Mononuclear cell (primary cell): ENCODE results near the gene AP1S3. TPM values are rescaled to one million over a fixed set of nuclear protein-coding genes. Genes with fewer than 3 reads are reported as not detected.
"Not testable (repeated sequence)": the region's sequence is repeated elsewhere in the genome, so short reads cannot be mapped to it uniquely, and the experiment has no call there.

ENCODE experiments used
- H3K27me3 ChIP-seq: 2 replicates; pipeline ENCODE4 v1.6.0; 2011; ENCODE audit warnings: low read length, control low read depth; ENCODE audit not compliant: insufficient read depth
- H3K4me1 ChIP-seq: 2 replicates; pipeline ENCODE4 v1.5.1; 2011; ENCODE audit warnings: mild to moderate bottlenecking, low read length, control low read depth; ENCODE audit not compliant: insufficient read depth
- H3K4me3 ChIP-seq: 2 replicates; pipeline ENCODE4 v1.5.1; 2011; ENCODE audit warnings: mild to moderate bottlenecking, low read length, moderate library complexity
- H3K9me3 ChIP-seq: 2 replicates; pipeline ENCODE4 v1.5.1; 2011; ENCODE audit warnings: low read depth, mild to moderate bottlenecking, control low read depth, low read length
- total RNA-seq: library from RNA; depleted of rRNA; stranded (reverse); fragments of >200 nt; gene quantifications from one replicate; pipeline ENCODE4 v1.2.3, GENCODE V29; 2012

Gene AP1S3
- total RNA-seq, 1 donor, result 5.4 TPM

DNA sequence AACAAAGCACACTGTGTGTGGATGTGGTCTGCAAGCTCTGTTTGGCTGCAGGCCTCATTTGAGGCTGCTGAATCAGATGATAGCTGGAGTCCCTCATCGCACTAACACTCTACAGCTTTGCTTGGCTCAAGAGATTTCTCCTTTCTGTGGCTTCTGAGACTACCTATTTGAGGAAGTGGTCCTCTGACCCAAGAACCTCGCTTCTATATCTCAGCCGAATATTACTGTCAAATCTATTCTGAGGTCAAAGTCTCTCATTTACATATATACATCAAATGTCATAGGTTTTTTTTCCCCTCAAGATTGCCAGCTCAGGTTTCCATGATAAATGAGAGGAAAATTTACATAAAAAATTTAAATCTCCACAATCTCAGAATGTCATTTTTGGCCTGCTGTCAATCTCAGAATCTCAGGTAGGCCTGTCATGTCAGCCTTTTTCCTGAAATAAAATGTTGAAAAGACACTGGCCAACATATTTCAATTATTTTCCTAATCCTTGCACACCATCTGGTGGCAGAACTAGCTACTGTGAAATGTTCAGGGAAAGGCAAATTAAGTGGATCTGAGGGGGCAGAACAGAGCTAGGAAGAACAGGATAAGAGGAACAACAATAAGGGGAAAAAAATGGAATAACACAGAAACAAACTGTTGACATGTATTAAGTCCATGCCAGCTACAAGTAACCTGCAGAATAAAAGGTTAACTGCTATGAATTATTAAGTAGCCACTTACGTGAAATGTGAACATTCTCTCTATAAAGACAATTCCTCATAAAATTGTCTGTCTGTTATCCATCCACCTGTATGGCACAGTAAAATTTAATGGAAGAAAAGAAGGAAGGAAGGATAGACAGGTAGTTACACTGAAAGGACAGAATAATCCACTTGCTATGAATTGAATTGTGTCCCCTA is 39.3 kb downstream of the AP1S3 start:
- H3K4me1 ChIP-seq, result no peaks in the 10 kb centered on the region
- no peak overlapping the region for H3K4me3 ChIP-seq
- no peaks in the 10 kb centered on the region for H3K9me3 ChIP-seq
- no peaks in the 10 kb centered on the region for H3K27me3 ChIP-seq

DNA sequence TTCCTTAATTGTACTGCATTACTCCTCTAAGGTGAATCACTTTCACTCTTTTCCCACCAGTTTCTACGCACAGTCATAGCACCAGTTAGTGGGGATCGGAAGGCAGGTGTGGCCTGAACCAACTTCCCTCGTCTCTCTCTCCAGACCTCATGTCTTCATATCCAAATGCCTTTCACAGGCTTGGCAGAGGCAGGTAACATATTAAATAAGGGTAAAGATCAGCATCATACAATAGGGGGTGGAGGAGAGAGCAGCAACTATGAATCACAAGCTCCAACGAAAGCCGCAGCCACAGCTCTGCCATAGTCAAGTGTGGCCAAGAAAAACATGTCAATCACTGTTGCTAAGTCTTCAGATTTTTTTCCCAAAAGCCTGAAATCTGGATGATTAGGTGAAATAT is 40.3 kb downstream of the AP1S3 start:
- Histone ChIP-seq H3K4me3 (no peak overlapping the region), H3K27me3 (no peaks in the 10 kb centered on the region), H3K4me1 (no peaks in the 10 kb centered on the region), H3K9me3 (no peaks in the 10 kb centered on the region)

DNA sequence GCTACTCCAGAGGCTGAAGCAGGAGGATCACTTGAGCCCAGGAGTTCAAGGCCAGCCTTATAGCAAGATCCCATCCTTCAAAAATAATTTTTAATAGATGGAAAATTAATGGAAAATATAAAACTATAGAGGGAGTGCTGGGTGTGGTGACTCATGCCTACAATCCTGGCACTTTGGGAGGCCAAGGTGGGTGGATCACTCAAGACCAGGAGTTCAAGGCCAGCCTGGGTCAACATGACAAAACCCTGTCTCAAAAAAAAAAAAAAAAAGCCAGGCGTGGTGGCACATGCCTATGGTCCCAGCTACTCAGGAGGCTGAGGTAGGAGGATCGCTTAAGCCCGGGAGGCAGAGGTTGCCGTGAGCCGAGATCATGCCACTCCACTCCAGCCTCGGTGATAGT is 48.0 kb downstream of the AP1S3 start:
- Histone ChIP-seq H3K4me1 (peaks cover 5% of the 10 kb centered on the region), H3K9me3 (no peaks in the 10 kb centered on the region), H3K4me3 (no peak overlapping the region), H3K27me3 (no peaks in the 10 kb centered on the region)

DNA sequence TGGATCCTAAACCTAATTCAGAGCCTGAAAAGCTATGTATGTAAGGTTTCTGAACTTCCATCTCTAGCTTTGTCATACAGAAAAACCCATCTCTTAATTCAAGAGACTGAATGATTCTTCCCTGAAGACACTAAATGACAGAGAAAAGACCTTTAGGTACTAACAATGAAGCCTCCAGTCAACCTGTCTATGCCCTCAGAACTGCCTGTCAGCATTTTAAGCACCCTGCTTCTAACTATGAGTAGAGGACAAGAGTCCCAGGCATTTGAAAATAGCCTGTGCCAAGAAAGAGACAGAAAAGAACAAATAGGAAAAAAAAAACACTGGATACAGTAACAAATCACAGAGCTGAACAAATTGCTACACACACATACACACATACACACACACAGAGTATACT is 48.6 kb downstream of the AP1S3 start:
- H3K4me1 ChIP-seq, result peaks cover 5% of the 10 kb centered on the region
- no peaks in the 10 kb centered on the region for H3K9me3 ChIP-seq
- no peaks in the 10 kb centered on the region for H3K27me3 ChIP-seq
- no peak overlapping the region for H3K4me3 ChIP-seq

DNA sequence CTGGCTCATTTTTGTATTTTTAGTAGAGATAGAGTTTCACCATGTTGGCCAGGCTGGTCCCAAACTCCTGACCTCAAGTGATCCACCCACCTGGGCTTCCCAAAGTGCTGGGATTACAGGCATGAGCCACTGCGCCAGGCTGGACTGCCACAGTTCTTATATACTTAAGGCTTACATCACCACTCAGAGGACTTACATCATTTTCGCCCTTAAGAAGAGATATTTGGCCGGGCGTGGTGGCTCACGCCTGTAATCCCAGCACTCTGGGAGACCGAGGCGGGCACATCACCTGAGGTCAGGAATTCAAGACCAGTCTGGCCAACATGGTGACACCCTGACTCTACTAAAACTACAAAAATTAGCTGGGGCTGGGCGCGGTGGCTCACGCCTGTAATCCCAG is 49.3 kb downstream of the AP1S3 start:
- H3K4me1 ChIP-seq, H3K27me3 ChIP-seq, H3K4me3 ChIP-seq, H3K9me3 ChIP-seq: not testable (repeated sequence)

DNA sequence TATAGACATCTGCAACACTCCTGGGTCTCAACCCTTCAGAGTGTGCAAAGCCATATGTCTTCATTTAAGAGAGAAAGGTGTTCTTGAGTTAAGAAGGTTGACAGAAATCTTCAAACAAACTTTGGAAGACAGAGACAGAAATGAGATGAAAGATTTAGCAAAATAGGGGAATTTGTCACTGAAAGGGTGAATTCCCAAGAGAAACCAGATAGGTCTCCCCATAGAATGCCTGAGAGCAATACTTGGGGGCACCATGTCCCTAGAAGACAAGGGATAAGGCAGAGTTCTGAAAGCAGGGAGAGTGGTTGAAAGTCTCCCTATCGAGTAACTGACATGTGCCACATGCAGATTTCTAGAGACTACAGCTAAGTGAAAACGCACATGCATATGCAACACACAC is 50.0 kb downstream of the AP1S3 start:
- Histone ChIP-seq H3K9me3 (no peaks in the 10 kb centered on the region), H3K4me1 (peaks cover 5% of the 10 kb centered on the region), H3K4me3 (no peak overlapping the region), H3K27me3 (no peaks in the 10 kb centered on the region)

DNA sequence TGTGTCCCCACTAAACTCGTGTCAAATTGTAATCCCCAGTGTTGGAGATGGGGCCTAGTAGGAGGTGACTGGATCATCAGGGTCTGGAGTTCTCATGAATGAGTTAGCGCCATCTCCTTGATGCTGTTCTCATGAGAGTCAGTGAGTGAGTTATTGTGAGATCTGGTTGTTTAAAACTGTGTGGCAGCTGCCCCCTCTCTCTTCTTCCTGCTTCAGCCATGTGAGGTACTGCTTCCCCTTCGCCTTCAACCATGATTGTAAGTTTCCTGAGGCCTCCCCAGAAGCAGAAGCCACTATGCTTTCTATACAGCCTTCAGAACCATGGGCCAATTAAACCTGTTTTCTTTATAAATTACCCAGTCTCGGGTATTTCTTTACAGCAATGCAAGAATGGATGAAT is 50.4 kb downstream of the AP1S3 start:
- no peaks in the 10 kb centered on the region for H3K9me3 ChIP-seq
- H3K27me3 ChIP-seq, result no peaks in the 10 kb centered on the region
- H3K4me3 ChIP-seq, result no peak overlapping the region
- peaks cover 5% of the 10 kb centered on the region for H3K4me1 ChIP-seq

DNA sequence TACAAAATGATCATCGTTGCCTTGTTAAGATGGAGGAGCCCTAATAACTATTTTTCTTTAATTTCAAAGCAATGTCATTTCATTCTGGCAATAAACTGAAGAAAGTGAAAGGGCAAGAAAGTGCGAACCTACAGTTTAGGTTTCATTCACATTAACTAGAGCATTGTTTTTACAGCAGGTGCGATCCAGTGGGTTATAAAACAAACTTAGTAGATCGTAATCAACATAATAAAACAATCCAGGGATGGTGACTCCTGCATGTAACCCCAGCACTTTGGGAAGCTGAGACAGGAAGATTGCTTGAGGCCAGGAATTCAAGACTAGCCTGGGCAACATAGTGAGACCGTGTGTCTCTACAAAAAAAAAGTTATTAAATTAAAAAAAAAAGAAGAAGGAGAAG is 51.1 kb downstream of the AP1S3 start:
- Histone ChIP-seq H3K9me3 (no peaks in the 10 kb centered on the region), H3K4me1 (peaks cover 5% of the 10 kb centered on the region), H3K27me3 (no peaks in the 10 kb centered on the region), H3K4me3 (no peak overlapping the region)

DNA sequence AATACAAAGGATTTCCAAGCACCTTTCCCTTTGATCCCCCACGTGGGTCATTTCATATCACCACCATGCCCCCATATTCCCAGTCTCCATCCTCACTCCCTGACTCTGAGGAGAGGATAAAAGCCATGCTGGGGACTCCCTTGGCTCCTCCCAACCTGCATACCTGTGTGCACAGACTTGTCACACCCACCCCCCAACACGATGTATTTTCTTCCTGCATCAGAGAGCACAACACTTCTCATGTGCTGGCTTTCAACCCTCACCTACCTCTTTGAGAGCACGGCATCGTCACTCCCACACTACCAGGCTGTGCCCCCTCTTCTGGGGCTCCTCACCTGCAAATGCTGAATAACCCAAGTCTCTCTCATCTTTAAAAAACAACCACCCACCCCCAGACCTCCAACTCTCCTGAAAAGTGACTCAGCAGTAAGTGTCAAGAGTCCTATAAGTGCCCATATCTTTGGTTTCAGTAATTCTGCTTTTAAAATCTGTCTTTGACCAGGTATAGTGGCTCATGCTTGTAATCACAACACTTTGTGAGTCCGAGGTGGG is 53.1 kb downstream of the AP1S3 start:
- Histone ChIP-seq H3K27me3 (no peaks in the 10 kb centered on the region), H3K4me1 (peaks cover 5% of the 10 kb centered on the region), H3K9me3 (no peaks in the 10 kb centered on the region), H3K4me3 (no peak overlapping the region)

DNA sequence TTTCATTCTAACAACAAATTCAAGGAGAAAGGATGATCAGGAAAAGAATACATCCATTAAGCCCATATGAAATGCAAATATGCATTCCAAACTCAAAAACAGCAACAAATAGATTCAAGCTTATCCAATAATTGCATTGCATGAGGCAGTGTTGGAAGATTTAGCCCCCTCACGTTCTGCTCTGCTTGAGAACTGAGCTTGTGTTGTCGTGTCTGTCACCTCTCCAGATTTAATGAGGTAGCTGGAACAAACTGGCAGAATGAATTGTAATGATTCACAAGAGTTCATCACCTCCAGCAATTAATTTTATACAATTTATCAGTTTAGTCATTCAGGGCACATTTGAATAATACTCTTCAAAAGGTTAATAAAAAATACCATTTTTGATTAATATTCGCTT is 54.8 kb downstream of the AP1S3 start:
- no peaks in the 10 kb centered on the region for H3K9me3 ChIP-seq
- no peak overlapping the region for H3K4me3 ChIP-seq
- H3K4me1 ChIP-seq, result peaks cover 5% of the 10 kb centered on the region
- H3K27me3 ChIP-seq, result no peaks in the 10 kb centered on the region

DNA sequence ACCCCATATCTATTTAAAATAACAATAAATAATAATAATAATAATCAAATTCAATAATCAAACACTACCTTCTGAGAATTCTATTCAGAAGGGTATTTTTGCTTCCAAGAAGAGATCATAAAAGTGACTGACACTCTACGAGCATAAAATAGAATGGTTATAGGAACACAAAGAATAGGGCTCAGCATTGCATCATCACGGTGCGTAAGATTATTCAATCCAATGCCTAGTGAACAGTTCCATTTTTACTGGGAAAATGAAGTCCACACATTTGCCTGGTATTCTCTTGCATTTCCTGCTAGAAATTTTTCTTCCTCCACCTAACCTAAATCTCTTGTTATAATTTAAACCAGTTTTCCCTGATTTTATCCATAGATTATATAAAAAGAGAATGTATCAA is 55.8 kb downstream of the AP1S3 start:
- no peak overlapping the region for H3K4me3 ChIP-seq
- H3K4me1 ChIP-seq, result no peaks in the 10 kb centered on the region
- H3K27me3 ChIP-seq, result no peaks in the 10 kb centered on the region
- no peaks in the 10 kb centered on the region for H3K9me3 ChIP-seq

DNA sequence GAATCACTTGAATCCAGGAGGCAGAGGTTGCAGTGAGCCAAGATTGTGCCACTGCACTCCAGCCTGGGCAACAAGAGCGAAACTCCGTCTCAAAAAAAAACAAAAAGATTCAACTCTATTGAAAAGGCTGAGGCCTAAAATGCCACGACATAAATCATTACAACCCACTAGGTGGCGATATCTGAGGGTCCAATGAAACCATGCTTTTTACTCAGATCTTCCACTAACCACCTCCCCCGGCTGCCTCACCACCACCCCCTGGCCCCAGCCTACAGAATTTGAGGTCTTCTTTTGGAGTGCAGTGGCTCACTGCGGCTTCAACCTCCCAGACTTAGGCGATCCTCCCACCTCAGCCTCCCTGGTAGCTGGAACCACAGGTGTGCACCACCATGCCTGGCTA is 57.5 kb downstream of the AP1S3 start:
- Histone ChIP-seq H3K4me3 (no peak overlapping the region), H3K27me3 (no peaks in the 10 kb centered on the region), H3K9me3 (no peaks in the 10 kb centered on the region), H3K4me1 (no peaks in the 10 kb centered on the region)

DNA sequence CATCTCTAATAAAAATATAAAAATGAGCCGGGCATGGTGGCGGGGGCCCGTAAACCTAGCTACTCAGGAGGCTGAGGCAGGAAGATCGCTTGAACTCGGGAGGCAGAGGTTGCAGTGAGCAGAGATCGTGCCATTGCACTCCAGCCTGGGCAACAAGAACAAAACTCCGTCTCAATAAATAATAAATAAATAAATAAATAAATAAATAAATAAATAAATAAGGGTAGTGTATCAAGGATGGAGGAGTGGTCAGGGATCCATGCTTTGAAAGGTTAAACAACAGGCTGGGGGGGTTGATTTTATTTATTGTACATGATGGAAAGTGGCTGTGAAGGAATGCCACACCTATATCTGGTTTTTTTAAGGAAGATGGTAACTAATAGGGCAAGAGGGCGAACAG is 63.2 kb downstream of the AP1S3 start:
- Histone ChIP-seq H3K27me3 (no peaks in the 10 kb centered on the region), H3K9me3 (no peaks in the 10 kb centered on the region), H3K4me1 (no peaks in the 10 kb centered on the region), H3K4me3 (no peak overlapping the region)

DNA sequence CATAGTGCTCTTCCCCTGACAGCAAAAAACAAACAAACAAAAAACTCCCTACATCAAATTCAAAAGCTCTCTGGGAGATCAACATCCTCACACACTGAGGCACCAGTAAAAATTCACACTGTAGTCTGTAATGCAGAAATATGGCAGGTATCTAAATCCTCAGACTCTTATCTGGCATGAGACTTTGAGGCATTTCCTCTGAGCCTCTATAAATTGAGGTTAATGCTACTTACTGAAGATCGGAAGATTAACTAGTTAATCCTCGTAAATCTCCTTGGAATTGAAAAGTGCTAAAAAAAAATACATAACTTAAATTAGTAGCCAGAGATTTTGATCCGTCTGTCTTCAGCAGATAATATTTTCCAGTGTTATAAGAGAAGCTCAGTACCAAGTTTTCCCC is 65.0 kb downstream of the AP1S3 start:
- Histone ChIP-seq H3K4me3 (no peak overlapping the region), H3K9me3 (no peaks in the 10 kb centered on the region), H3K4me1 (no peaks in the 10 kb centered on the region), H3K27me3 (no peaks in the 10 kb centered on the region)

DNA sequence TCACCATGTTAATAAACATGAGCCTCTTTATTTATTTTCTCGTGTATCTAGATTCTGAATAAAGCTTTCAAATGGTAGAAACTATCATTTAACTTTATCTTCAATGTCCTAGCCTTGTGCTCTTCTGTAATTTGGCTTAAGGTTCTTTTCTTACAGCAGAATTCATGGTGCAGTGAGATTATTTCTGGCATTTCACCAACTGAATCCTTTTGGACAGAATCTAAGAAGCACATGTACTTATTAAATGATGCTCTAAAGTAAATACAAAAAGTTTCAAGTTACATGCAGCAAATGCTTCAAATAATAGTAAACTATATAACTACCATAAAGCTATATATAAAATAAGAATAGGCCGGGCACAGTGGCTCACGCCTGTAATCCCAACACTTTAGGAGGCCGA is 65.9 kb downstream of the AP1S3 start:
- H3K4me1 ChIP-seq, result no peaks in the 10 kb centered on the region
- H3K4me3 ChIP-seq, result no peak overlapping the region
- H3K9me3 ChIP-seq, result no peaks in the 10 kb centered on the region
- no peaks in the 10 kb centered on the region for H3K27me3 ChIP-seq

DNA sequence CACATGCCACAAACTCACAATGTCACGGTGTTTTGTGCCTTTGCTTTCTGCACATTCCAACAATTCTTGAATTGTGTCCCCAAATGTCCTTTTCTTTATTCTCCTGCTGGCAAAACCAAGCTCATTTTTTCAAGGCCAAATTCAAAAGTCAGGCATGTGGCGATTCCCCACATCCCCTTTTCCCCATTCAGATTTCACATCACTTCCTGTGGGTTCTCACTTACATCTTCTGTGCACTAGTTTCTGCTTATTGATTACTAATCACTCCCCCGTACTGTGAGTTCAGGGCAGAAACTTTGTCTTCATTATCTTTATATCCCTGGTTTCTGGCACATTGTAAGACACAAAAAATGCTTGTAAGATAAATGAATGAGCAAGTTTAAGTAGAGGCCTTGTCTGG is 69.2 kb downstream of the AP1S3 start:
- Histone ChIP-seq H3K27me3 (no peaks in the 10 kb centered on the region), H3K4me1 (no peaks in the 10 kb centered on the region), H3K9me3 (no peaks in the 10 kb centered on the region), H3K4me3 (no peak overlapping the region)
